OCI-LY7 (cell line): Measurements from ENCODE around the gene HAPLN3. TPM values are rescaled to one million over a fixed set of nuclear protein-coding genes. Genes with fewer than 3 reads are reported as not detected.
"Not testable (repeated sequence)": the region's sequence is repeated elsewhere in the genome, so short reads cannot be mapped to it uniquely, and the experiment has no call there.

ENCODE experiments used
- BruUV-seq: library from RNA; stranded (reverse); fragments of 400-500 nt; replicated peaks from 2 replicates; lab custom pipeline; 2021; lab: Mats Ljungman, UMichigan
- CTCF ChIA-PET: fragments of 300-600 bp; sonication (Branson Sonifier 250); formaldehyde crosslinking; loops from one replicate; lab custom pipeline; 2022; ENCODE audit warnings: antibody characterized with exemption; ENCODE audit not compliant: unreplicated experiment; lab: Charles Lee
- POLR2A ChIA-PET: fragments of 300-600 bp; sonication (Branson Sonifier 250); formaldehyde crosslinking; loops from one replicate; lab custom pipeline; 2022; ENCODE audit warnings: antibody characterized with exemption; lab: Charles Lee
- DNase-seq: peaks from one replicate; pipeline ENCODE4 v3.0.0-alpha.2; 2015; ENCODE audit warnings: low spot score
- H2AFZ ChIP-seq: fragments of 200-600 bp; sonication (generic), shearing (Covaris generic); 2 replicates; pipeline ENCODE4 v1.6.1; 2014; ENCODE audit warnings: mild to moderate bottlenecking, antibody characterized with exemption, low read length, moderate library complexity
- H3K27ac ChIP-seq: fragments of 200-600 bp; sonication (generic); 2 replicates; pipeline ENCODE4 v1.5.1; 2014; ENCODE audit warnings: mixed run types, low read depth, mild to moderate bottlenecking, moderate library complexity, low read length, inconsistent platforms; ENCODE audit not compliant: poor library complexity, severe bottlenecking
- H3K36me3 ChIP-seq: fragments of 200-600 bp; sonication (generic); 2 replicates; pipeline ENCODE4 v1.6.1; 2014; ENCODE audit warnings: mild to moderate bottlenecking, antibody characterized with exemption, low read length, moderate library complexity, mixed read lengths; ENCODE audit not compliant: insufficient read depth
- H3K4me1 ChIP-seq: fragments of 200-600 bp; sonication (generic); 2 replicates; pipeline ENCODE4 v1.5.1; 2014; ENCODE audit warnings: mild to moderate bottlenecking, low read length; ENCODE audit not compliant: insufficient read depth, poor library complexity, severe bottlenecking
- H3K4me2 ChIP-seq: fragments of 200-600 bp; sonication (generic); 2 replicates; pipeline ENCODE4 v1.6.1; 2014; ENCODE audit warnings: mild to moderate bottlenecking, low read length
- H3K4me3 ChIP-seq: fragments of 200-600 bp; sonication (generic); 2 replicates; pipeline ENCODE4 v1.5.1; 2014; ENCODE audit warnings: mild to moderate bottlenecking, low read depth, low read length; ENCODE audit not compliant: poor library complexity, severe bottlenecking
- H3K79me2 ChIP-seq: fragments of 200-600 bp; sonication (generic); 2 replicates; pipeline ENCODE4 v1.6.1; 2016; ENCODE audit warnings: low read depth, mild to moderate bottlenecking, low read length, moderate library complexity, mixed read lengths; ENCODE audit not compliant: insufficient read depth
- H3K9me2 ChIP-seq: fragments of 200-600 bp; sonication (generic); 2 replicates; pipeline ENCODE4 v1.6.1; 2016; ENCODE audit warnings: mild to moderate bottlenecking, low read length, mixed read lengths; ENCODE audit not compliant: insufficient read depth
- H3K9me3 ChIP-seq: fragments of 200-600 bp; sonication (generic); 2 replicates; pipeline ENCODE4 v1.6.1; 2014; ENCODE audit warnings: mild to moderate bottlenecking, mixed run types, low read length, mixed read lengths
- H4K20me1 ChIP-seq: fragments of 200-600 bp; sonication (generic); 2 replicates; pipeline ENCODE4 v1.6.1; 2014; ENCODE audit warnings: mild to moderate bottlenecking, antibody characterized with exemption, low read length, moderate library complexity, mixed read lengths; ENCODE audit not compliant: insufficient read depth
- EZH2phosphoT487 ChIP-seq: fragments of 200-600 bp; sonication (generic); IDR thresholded peaks from 2 replicates; pipeline ENCODE4 v1.6.1; 2018; ENCODE audit warnings: low read depth, borderline replicate concordance, mild to moderate bottlenecking, mixed run types, antibody characterized with exemption, low read length, moderate library complexity, mixed read lengths
- intact Hi-C: fragments of 100-400 bp; cut with micrococcal nuclease; formaldehyde crosslinking; loops from one replicate; pipeline ENCODE4 v1.10.0; 2022; ENCODE audit not compliant: unreplicated experiment
- total RNA-seq, 2 experiments: library from RNA; depleted of rRNA in 1 of 2; stranded (reverse); fragments of >200 nt in 1 of 2; shearing (Covaris generic) in 1 of 2; gene quantifications; 2 replicates each; pipeline ENCODE4 v1.2.3, GENCODE V29; 2014 to 2022
- TF ChIP-seq, protein P1 (sequence below): fragments of 200-600 bp; sonication (generic); conservative IDR thresholded peaks from 2 replicates; pipeline ENCODE4 v1.5.1; 2014; ENCODE audit warnings: mild to moderate bottlenecking, antibody characterized with exemption, low read length, moderate library complexity, mixed read lengths

HAPLN3 gene
- total RNA-seq, 2 experiments from 2014 or later = 0.93 to 0.98 TPM

DNA sequence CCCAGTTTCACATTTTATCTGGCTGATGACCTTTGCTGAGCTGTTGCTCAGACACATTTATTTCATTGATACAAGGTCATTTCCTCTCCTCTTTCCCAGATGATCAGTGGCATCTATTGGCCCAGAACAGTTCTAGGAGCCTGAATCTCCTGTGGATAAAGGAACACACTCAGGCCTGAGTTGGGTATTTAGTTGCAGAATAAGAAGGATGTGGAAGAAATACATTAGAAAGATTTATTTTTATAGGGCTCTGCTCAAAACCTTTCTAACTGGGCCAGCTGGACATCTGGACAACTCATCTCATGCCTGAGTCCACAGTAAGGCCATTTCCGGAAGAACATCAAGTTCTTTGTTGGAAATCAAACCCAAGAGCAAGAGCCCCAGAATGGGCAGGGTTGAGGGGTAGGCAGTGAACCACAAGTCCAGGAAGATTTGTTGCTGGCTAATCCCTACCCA, 37.6 kb upstream of the HAPLN3 start:
- H3K27ac ChIP-seq = no peak overlapping the region
- intact Hi-C loops = no loop called here
- no TSS peak for BruUV-seq
- CTCF ChIA-PET = no interaction called here
- no peak for DNase-seq
- H3K36me3 ChIP-seq = no peaks in the 10 kb centered on the region
- H4K20me1 ChIP-seq = no peaks in the 10 kb centered on the region
- no peak overlapping the region for H2AFZ ChIP-seq
- H3K9me3 ChIP-seq = peaks cover 9% of the 10 kb centered on the region; the same call in 1 of the 2 replicates
- no peaks in the 10 kb centered on the region for H3K9me2 ChIP-seq
- POLR2A ChIA-PET = no interaction called here
- TF ChIP-seq, protein P1, sequence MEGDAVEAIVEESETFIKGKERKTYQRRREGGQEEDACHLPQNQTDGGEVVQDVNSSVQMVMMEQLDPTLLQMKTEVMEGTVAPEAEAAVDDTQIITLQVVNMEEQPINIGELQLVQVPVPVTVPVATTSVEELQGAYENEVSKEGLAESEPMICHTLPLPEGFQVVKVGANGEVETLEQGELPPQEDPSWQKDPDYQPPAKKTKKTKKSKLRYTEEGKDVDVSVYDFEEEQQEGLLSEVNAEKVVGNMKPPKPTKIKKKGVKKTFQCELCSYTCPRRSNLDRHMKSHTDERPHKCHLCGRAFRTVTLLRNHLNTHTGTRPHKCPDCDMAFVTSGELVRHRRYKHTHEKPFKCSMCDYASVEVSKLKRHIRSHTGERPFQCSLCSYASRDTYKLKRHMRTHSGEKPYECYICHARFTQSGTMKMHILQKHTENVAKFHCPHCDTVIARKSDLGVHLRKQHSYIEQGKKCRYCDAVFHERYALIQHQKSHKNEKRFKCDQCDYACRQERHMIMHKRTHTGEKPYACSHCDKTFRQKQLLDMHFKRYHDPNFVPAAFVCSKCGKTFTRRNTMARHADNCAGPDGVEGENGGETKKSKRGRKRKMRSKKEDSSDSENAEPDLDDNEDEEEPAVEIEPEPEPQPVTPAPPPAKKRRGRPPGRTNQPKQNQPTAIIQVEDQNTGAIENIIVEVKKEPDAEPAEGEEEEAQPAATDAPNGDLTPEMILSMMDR = no peak
- TF ChIP-seq EZH2phosphoT487 = no peak
- H3K79me2 ChIP-seq = no peaks in the 10 kb centered on the region
- no peaks in the 10 kb centered on the region for H3K4me1 ChIP-seq
- no peak overlapping the region for H3K4me3 ChIP-seq
- no peak overlapping the region for H3K4me2 ChIP-seq

DNA sequence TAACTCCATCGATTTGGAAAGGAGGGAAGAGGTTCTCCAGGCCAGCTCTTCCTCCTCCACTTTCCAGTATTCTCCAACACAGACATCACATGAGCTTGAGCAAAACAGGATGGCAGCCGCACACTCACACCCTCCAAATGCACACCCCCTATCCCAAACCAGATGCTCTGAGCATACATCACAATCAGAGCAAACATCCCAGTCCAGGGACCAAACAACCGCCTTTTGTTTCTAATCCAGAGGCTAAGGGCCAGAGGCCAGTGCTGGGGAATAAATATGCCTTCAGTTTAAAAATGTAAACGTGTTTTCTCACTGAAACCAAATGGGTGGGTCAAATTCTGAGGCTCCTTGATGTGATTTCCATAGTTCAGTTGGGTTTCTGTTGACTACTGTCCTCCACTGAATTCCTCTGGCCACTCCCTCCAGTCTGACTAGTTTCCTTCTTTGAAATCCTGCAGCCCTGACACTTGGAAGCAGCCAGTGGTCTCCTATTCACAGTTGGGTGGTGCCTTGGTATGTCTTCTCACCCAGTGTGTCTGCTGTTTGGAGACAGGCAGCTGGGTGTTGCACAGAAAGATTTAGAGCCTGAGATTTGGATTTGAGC, 37.0 kb upstream of the HAPLN3 start:
- no peak for TF ChIP-seq EZH2phosphoT487
- TF ChIP-seq, protein P1 = no peak
- no peaks in the 10 kb centered on the region for H3K9me2 ChIP-seq
- POLR2A ChIA-PET = no interaction called here
- no peaks in the 10 kb centered on the region for H3K4me1 ChIP-seq
- no peak overlapping the region for H3K27ac ChIP-seq
- BruUV-seq = no TSS peak
- no peak overlapping the region for H3K4me3 ChIP-seq
- H3K79me2 ChIP-seq = no peaks in the 10 kb centered on the region
- CTCF ChIA-PET = no interaction called here
- peaks cover 10% of the 10 kb centered on the region; the same call in 1 of the 2 replicates for H3K9me3 ChIP-seq
- intact Hi-C loops = no loop called here
- H2AFZ ChIP-seq = no peak overlapping the region
- H4K20me1 ChIP-seq = no peaks in the 10 kb centered on the region
- DNase-seq = no peak
- H3K36me3 ChIP-seq = no peaks in the 10 kb centered on the region
- no peak overlapping the region for H3K4me2 ChIP-seq

DNA sequence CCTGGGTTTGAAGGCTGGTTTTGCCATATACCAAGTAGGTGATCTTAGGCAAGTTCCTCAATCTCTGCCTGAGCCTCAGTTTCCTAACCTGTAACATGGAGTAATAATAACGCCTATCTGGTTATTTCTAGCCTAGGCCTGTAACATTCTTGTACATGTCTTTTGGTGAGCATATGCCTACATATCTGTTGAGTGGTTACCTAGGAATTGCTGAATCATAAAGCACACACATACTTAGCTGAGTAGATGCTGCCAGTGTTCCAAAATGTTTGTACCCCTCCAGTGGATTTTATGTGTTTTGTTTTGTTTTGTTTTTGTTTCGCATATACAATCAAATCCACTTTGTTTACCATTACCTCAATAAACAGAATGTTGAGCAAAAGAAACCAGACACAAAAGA, 35.2 kb upstream of the HAPLN3 start:
- no TSS peak for BruUV-seq
- Histone ChIP-seq H2AFZ (no peak overlapping the region), H3K4me3 (no peak overlapping the region), H3K79me2 (no peaks in the 10 kb centered on the region), H3K9me2 (no peaks in the 10 kb centered on the region), H3K27ac (no peak overlapping the region), H3K4me2 (no peak overlapping the region), H3K9me3 (peaks cover 10% of the 10 kb centered on the region; the same call in 1 of the 2 replicates), H4K20me1 (no peaks in the 10 kb centered on the region), H3K4me1 (no peaks in the 10 kb centered on the region), H3K36me3 (no peaks in the 10 kb centered on the region)
- ChIA-PET CTCF (no interaction called here), POLR2A (interaction anchor here (0.6 kb wide), 1 partner anchor 153 kb away, joined by 4 read pairs; no protein-coding TSS in a partner anchor)
- intact Hi-C loops = no loop called here
- DNase-seq = no peak
- no peak for TF ChIP-seq EZH2phosphoT487
- TF ChIP-seq, protein P1 = no peak

DNA sequence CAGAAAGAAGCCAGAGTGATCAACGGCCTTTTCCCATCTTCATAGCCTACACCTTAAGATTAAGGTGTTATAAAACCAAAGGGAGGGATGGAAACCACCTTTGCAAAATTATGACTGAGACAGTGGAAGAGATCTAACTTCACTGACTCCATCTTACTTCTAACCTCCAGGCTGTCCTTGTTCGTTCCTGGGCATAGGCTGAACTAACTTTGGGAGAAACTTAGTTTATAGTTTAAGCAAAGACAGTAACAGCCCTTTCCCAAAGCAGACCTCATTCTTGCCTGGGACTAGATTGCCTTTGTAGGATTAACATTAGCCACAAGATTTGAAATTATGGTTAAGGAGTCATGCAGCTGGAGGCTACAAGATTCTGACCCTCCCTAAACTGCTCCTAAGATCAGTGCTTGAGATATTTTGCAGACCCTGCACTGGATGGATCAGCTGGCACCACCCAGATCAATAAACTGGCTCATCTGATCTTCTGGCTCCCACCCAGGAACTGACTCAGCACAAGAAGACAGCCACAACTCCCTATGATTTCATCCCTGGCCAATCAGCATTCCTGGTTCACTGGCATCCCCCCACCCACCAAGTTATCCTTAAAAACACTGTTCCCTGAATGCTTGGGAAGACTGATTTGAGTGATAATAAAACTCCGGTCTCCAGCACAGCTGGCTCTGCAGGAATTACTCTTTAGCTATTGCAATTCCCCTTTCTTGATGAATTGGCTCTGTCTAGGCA, 34.2 kb upstream of the HAPLN3 start:
- H3K9me2 ChIP-seq, BruUV-seq, POLR2A ChIA-PET: not testable (repeated sequence)

More for the DNA sequence above, 34.2 kb upstream of the HAPLN3 start:
- H3K4me2 ChIP-seq, DNase-seq, H4K20me1 ChIP-seq, H2AFZ ChIP-seq, H3K4me3 ChIP-seq, H3K9me3 ChIP-seq, H3K36me3 ChIP-seq, intact Hi-C loops, H3K4me1 ChIP-seq, CTCF ChIA-PET, H3K79me2 ChIP-seq, H3K27ac ChIP-seq: not testable (repeated sequence)
